ENCODE results near the gene ACAP1.
"Not testable (repeated sequence)": the region's sequence is repeated elsewhere in the genome, so short reads cannot be mapped to it uniquely, and the experiment has no call there.

Gene ACAP1

DNA sequence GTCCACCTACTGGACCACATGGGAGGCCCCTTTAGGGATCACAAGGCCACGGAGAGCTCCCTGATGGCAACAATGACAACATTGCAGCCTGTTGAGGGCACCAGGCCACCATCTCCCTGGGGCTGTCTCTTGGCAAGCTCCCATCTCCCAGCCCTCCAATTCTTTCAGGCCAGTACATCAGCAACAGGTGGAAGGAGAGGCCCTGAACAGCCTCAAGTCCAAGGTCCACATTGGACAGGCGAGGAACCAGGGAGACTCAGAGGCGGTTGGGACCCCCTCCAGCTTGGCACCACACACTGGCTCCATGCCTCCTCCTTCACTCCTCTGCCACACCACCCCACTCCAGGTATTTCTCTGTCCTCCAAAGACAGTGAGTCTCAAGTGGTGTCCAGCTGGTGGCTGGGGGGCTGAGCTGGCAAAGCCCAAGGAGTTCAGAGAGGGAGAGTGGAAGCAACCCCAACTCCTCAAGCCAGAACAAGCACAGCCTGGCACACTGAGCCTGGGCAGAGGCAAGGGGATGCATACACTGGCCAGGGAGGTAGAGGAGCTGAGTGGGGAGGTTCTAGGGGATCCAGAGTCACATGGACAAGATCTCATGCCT is 1.3 kb upstream of the ACAP1 start:
- H3K36me3 ChIP-seq (ENCODE audit: low read depth), result no peaks in the 10 kb centered on the region
- TF ChIP-seq, protein P1, sequence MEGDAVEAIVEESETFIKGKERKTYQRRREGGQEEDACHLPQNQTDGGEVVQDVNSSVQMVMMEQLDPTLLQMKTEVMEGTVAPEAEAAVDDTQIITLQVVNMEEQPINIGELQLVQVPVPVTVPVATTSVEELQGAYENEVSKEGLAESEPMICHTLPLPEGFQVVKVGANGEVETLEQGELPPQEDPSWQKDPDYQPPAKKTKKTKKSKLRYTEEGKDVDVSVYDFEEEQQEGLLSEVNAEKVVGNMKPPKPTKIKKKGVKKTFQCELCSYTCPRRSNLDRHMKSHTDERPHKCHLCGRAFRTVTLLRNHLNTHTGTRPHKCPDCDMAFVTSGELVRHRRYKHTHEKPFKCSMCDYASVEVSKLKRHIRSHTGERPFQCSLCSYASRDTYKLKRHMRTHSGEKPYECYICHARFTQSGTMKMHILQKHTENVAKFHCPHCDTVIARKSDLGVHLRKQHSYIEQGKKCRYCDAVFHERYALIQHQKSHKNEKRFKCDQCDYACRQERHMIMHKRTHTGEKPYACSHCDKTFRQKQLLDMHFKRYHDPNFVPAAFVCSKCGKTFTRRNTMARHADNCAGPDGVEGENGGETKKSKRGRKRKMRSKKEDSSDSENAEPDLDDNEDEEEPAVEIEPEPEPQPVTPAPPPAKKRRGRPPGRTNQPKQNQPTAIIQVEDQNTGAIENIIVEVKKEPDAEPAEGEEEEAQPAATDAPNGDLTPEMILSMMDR (IDR thresholded peaks at IDR 0.05; ENCODE audit: poor library complexity, severe bottlenecking), result no peak
- no peak overlapping the region for H3K4me3 ChIP-seq (ENCODE audit: severe bottlenecking)
- H3K27me3 ChIP-seq (ENCODE audit: insufficient read depth, poor library complexity, severe bottlenecking), result no peaks in the 10 kb centered on the region
- H3K9me3 ChIP-seq (ENCODE audit: severe bottlenecking), result no peaks in the 10 kb centered on the region
- no peak overlapping the region for H3K27ac ChIP-seq (ENCODE audit: poor library complexity, severe bottlenecking)
- DNase-seq (ENCODE audit: low spot score), result no peak
- H3K4me1 ChIP-seq (ENCODE audit: insufficient read depth, poor library complexity, severe bottlenecking), result no peaks in the 10 kb centered on the region
- no peak for ATAC-seq (ENCODE audit: low read depth)

DNA sequence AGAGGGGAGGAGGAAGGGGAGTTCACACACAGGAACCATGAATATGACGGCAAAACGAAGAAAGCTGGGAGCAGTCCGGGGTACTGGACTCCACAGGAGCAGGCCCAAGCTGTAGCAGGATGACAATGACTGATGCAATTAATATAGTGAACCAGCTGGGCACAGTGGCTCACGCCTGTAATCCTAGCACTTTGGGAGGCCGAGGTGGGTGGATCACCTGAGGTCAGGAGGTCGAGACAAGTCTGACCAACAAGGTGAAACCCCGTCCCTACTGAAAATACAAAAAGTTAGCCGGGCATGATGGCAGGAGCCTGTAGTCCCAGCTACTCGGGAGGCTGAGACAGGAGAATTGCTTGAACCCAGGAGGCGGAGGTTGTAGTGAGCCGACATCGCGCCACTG is 564 bp upstream of the ACAP1 start:
- not testable (repeated sequence) for H3K4me3 ChIP-seq (ENCODE audit: severe bottlenecking)

DNA sequence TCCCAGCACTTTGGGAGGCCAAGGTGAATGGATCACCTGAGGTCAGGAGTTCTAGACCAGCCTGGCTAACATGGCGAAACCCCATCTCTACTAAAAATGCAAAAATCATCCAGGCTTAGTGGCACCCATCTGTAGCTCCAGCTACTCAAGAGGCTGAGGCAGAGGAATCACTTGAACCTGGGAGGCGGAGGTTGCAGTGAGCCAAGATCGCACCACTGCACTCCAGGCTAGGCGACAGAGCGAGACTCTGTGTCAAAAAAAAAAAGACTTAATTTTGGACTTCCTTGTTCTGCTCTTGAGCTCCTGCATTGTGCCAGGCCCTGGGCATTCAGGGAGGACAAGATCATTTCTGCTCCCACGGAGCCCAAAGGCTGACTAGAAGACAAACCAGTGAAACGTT is 1.3 kb downstream of the ACAP1 start:
- not testable (repeated sequence) for H3K9me3 ChIP-seq (ENCODE audit: severe bottlenecking); H3K27ac ChIP-seq (ENCODE audit: poor library complexity, severe bottlenecking); ATAC-seq (ENCODE audit: low read depth); DNase-seq (ENCODE audit: low spot score); H3K4me3 ChIP-seq (ENCODE audit: severe bottlenecking); H3K4me1 ChIP-seq (ENCODE audit: insufficient read depth, poor library complexity, severe bottlenecking); H3K27me3 ChIP-seq (ENCODE audit: insufficient read depth, poor library complexity, severe bottlenecking); H3K36me3 ChIP-seq (ENCODE audit: low read depth)

More for the DNA sequence above, 564 bp upstream of the ACAP1 start:
- H3K9me3 ChIP-seq (ENCODE audit: severe bottlenecking); DNase-seq (ENCODE audit: low spot score); H3K4me1 ChIP-seq (ENCODE audit: insufficient read depth, poor library complexity, severe bottlenecking); H3K27ac ChIP-seq (ENCODE audit: poor library complexity, severe bottlenecking); ATAC-seq (ENCODE audit: low read depth); H3K27me3 ChIP-seq (ENCODE audit: insufficient read depth, poor library complexity, severe bottlenecking); H3K36me3 ChIP-seq (ENCODE audit: low read depth): not testable (repeated sequence)

DNA sequence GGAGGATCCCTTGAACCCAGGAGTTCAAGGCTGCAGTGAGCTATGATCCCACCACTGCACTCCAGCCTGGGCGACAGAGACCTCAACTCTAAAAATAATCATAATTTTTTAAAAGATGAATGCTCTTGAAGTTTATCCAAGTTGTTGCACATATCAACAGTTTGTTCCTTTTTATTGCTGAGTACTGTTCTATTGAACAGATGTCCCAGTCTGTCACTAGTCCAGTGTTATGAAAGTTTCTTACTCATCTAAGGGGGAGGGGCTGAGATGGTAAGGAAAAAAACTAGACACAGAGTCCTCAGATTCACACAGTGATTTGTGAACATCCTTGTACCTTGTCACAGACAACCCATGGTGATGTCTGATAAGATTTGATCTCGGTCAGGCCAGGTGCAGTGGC is 3.9 kb downstream of the ACAP1 start:
- H3K27ac ChIP-seq (ENCODE audit: poor library complexity, severe bottlenecking), result no peak overlapping the region
- no peak for ATAC-seq (ENCODE audit: low read depth)
- H3K4me1 ChIP-seq (ENCODE audit: insufficient read depth, poor library complexity, severe bottlenecking), result no peaks in the 10 kb centered on the region
- peaks cover 8% of the 10 kb centered on the region for H3K27me3 ChIP-seq (ENCODE audit: insufficient read depth, poor library complexity, severe bottlenecking)
- no peaks in the 10 kb centered on the region for H3K36me3 ChIP-seq (ENCODE audit: low read depth)
- TF ChIP-seq, protein P1 (IDR thresholded peaks at IDR 0.05; ENCODE audit: poor library complexity, severe bottlenecking), result no peak
- H3K9me3 ChIP-seq (ENCODE audit: severe bottlenecking), result no peaks in the 10 kb centered on the region
- DNase-seq (ENCODE audit: low spot score), result no peak
- H3K4me3 ChIP-seq (ENCODE audit: severe bottlenecking), result no peak overlapping the region

DNA sequence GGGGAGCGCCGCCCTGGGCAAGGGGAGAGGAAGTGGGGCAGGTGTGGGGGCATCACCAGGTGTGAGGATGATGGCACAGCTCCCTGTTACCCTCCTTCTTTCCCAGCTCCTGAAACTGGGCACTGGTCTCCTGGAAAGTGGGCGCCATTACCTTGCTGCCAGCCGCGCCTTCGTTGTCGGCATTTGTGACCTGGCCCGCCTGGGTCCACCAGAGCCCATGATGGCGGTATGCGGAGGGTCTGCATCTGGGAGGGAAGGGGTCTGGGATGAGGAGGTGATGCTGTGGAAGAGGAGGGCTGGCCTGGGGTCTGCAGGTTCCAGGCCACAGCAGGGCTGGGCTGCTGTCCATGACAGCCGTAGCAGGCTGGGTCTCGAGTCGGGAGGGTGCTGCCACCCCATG is 5.5 kb downstream of the ACAP1 start:
- H3K27me3 ChIP-seq (ENCODE audit: insufficient read depth, poor library complexity, severe bottlenecking), result peaks cover 8% of the 10 kb centered on the region
- ATAC-seq (ENCODE audit: low read depth) (no peak), DNase-seq (ENCODE audit: low spot score) (peak; percentile 58)
- no peak overlapping the region for H3K4me3 ChIP-seq (ENCODE audit: severe bottlenecking)
- H3K9me3 ChIP-seq (ENCODE audit: severe bottlenecking), result no peaks in the 10 kb centered on the region
- no peaks in the 10 kb centered on the region for H3K4me1 ChIP-seq (ENCODE audit: insufficient read depth, poor library complexity, severe bottlenecking)
- no peak overlapping the region for H3K27ac ChIP-seq (ENCODE audit: poor library complexity, severe bottlenecking)
- H3K36me3 ChIP-seq (ENCODE audit: low read depth), result no peaks in the 10 kb centered on the region
- TF ChIP-seq, protein P1 (IDR thresholded peaks at IDR 0.05; ENCODE audit: poor library complexity, severe bottlenecking), result no peak

DNA sequence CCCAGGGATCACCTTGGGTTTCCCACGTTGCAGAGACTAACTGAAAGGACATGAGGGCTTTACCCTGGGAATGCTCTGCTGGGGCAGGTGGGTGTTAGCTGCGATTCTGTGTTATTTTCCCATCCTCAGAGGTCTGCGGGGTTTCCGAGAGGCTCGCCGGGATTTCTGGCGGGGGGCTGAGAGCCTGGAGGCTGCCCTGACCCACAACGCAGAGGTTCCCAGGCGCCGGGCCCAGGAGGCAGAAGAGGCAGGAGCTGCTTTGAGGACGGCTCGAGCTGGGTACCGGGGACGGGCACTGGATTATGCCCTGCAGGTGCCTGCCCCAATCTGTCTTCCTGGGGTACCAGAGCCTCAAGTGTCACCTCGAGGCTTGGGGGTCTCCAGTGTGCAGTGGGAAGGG is 6.9 kb downstream of the ACAP1 start:
- Histone ChIP-seq H3K27me3 (ENCODE audit: insufficient read depth, poor library complexity, severe bottlenecking) (peaks cover 8% of the 10 kb centered on the region), H3K9me3 (ENCODE audit: severe bottlenecking) (no peaks in the 10 kb centered on the region), H3K36me3 (ENCODE audit: low read depth) (no peaks in the 10 kb centered on the region), H3K4me1 (ENCODE audit: insufficient read depth, poor library complexity, severe bottlenecking) (no peaks in the 10 kb centered on the region), H3K4me3 (ENCODE audit: severe bottlenecking) (no peak overlapping the region), H3K27ac (ENCODE audit: poor library complexity, severe bottlenecking) (no peak overlapping the region)
- ATAC-seq (ENCODE audit: low read depth) (no peak), DNase-seq (ENCODE audit: low spot score) (peak; percentile 61)
- TF ChIP-seq, protein P1 (IDR thresholded peaks at IDR 0.05; ENCODE audit: poor library complexity, severe bottlenecking), result no peak
